HG03469 (cell line): ENCODE data around the gene SAMD4A.

ENCODE experiments used
- ATAC-seq: cut with Tn5 transposase; IDR thresholded peaks from one replicate; pipeline ENCODE4 v1.9.1; 2021; ENCODE audit warnings: mild to moderate bottlenecking, moderate library complexity, moderate number of reproducible peaks; ENCODE audit not compliant: unreplicated experiment

Gene SAMD4A

DNA sequence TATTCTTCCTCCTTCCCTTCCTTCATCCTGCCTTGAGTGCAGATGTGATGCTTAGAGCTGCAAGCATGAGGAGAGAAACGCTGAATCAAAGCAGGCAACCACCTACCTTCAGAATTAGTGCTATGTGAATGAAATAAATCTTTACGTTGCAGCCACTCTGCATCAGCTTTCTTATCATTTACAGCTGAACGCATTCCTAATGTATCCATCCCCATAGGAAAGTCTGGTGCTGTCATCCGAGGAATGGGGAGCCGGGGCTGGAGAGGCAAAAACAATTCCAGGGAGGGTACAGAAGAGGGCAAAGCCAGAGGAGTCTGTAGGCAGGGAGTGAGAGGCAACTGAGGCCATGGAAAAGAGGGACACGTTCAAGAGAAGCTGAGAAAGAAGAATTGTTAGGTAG is 245.7 kb downstream of the SAMD4A start:
- no peak for ATAC-seq

DNA sequence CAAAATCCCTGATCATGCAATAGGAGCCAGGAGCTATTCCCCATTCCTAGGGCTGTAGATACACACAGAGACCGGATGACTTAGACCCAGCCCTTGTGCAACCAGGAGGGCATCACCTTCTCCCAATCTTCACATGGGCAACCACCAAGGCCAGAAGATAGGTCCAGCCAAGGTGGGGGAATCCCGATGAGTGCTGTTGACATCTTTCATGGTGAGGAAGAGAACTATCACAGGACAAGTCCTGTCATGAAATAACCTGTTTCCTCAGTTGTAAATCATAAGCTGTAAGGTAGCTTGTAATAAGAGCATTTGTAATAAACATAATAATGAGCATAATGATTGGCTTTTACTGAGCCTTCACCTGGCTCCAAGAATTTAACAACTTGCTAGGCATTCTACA is 246.2 kb downstream of the SAMD4A start:
- ATAC-seq, result no peak

DNA sequence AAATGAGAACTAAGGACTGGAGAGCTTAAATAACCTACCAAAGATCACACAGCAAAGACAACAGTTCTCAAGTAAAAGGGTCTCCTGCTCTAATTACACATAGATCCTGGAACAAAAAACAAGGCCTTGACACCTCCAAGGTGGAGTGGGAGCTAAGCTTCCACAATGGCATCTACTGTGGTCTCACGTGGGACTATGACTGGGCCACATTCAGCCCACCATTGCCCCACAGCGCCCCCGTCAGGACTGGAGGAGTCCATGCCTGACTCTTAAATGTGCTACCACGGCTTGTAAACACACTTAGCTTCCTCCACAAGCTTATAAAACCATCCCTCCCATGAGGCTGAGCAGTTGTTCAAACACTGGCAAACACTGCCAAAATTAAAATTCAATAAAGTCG is 247.1 kb downstream of the SAMD4A start:
- ATAC-seq, result no peak

GRCh38 chr14:54815016-54815415 is 248.1 kb downstream of the SAMD4A start:
- no peak for ATAC-seq

DNA sequence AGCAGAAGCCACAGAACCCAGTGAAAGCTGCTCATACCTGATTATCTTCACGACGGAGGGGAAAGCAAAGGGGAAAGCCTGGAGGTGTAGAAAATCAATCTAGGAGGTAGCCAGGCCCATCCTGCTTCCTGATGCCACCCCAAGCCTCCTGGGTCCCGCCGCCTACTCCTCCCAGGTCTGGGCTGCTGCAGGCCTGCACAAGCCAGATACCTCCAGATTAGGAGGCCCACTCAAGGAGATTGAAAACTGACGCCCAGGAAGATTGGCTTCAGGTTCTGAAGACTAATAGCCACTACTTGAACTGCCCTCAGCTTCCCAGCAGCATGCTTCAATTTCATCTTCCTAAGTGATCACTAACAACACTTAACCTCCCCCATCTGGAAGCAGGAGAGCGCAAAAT is 248.6 kb downstream of the SAMD4A start:
- ATAC-seq, result no peak

DNA sequence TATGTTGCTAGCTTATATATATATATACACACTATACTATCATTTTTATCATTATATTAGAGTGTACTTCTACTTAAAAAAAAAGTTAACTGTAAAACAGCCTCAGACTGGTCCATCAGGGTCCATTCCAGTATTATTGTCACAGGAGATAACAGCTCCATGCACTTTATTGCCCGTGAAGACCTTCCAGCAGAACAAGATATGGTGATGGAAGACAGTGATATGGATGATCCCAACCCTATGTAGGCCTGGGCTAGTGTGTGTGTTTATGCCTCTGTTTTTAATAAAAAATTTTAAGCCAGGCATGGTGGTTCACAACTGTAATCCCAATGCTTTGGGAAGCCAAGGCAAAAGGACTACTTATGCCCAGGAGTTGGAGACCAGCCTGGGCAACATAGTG is 249.5 kb downstream of the SAMD4A start:
- ATAC-seq, result no peak

- ATAC-seq, result no peak
These were observed 250.6 kb downstream of the SAMD4A start for GRCh38 chr14:54817506-54817905.

DNA sequence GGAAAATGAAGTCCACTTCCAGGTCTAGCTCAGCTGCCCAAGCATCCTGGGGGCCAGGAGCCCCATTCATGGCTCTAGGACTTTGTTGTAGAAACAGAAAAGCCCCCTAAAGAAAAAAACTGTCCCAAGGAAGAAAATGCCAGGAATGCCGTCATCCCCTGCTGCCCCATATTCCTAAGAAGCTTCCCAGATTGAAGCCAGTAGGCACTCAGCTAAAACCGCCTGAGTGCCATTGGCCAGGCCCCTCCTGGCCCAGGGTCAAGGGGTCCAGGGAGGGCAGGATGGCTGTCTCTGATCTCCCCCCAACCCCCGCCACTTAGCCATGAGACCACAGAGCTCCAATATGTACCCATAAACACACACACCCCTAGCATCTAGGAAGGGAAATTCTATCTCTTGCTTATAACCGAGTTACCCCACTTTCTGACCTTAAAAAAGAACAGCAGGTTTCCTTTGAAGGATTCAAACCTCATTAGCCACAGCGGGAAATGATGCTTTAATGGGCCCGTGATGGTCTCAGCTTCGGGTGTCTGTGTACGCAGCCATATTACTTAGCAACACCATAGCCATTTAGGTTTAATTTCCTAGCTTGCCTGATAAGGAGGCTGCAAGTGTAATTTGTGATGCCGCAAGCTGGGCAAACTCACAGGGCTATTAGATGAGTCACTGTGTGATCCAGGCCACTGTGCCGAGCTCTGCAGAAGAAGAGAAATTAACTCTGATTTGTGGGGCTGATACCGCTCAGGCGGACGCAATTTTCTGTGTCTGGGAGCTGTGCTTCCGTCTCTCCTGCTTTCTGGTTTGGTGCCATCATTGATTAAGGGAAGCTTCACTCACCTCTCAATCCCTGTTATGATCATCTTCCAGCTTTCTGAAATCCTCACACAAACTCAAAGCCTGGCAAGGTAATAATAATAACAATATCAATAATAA is 251.5 kb downstream of the SAMD4A start:
- no peak for ATAC-seq

GRCh38 chr14:54822685-54823084 is 255.8 kb downstream of the SAMD4A start:
- ATAC-seq, result no peak

GRCh38 chr14:54823757-54824549 is 257.0 kb downstream of the SAMD4A start:
- ATAC-seq, result no peak

- no peak for ATAC-seq
These were observed 261.1 kb downstream of the SAMD4A start for GRCh38 chr14:54828037-54828436.

GRCh38 chr14:54829486-54830224 is 262.7 kb downstream of the SAMD4A start:
- no peak for ATAC-seq

GRCh38 chr14:54830650-54831049 is 263.7 kb downstream of the SAMD4A start:
- no peak for ATAC-seq

DNA sequence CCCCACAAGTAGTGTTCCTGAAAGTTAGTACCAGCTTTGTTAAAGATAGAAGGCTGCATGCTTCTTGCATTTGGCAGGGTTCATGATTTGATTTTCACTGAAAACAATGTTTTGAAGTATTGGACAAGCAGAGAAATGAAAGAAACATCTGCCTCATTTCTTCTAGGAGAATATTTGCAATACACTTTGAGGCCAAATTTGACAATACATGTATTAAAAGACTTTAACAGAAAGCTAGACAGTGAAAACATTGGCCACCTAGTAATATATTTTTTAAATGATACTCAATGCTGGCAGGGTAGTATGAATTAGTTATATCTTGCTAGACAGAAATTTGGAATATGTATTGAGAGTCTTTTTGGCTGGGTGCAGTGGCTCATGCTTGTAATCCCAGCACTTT is 267.2 kb downstream of the SAMD4A start:
- ATAC-seq, result no peak

- ATAC-seq, result no peak
These were observed 267.8 kb downstream of the SAMD4A start for GRCh38 chr14:54834727-54835126.

DNA sequence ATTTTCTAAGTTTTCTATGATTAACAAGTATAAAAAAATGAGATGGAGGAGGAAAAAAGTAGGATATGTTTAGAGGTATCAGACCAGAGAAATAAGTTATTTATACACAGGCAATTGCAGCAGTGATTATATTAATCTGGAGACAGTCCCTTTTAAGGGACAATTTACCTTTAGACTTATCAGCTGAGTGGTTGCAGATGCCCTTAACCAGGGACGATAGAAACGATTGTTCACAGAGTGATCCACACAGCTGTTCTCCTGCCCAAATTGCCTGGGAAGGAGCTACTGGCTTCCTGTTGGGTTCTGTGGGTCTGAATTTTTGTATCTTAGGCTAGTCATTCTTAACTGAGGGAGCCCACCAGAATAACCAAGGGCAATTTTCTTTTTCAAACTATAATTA is 269.3 kb downstream of the SAMD4A start:
- no peak for ATAC-seq

GRCh38 chr14:54837508-54838149 is 270.7 kb downstream of the SAMD4A start:
- no peak for ATAC-seq

DNA sequence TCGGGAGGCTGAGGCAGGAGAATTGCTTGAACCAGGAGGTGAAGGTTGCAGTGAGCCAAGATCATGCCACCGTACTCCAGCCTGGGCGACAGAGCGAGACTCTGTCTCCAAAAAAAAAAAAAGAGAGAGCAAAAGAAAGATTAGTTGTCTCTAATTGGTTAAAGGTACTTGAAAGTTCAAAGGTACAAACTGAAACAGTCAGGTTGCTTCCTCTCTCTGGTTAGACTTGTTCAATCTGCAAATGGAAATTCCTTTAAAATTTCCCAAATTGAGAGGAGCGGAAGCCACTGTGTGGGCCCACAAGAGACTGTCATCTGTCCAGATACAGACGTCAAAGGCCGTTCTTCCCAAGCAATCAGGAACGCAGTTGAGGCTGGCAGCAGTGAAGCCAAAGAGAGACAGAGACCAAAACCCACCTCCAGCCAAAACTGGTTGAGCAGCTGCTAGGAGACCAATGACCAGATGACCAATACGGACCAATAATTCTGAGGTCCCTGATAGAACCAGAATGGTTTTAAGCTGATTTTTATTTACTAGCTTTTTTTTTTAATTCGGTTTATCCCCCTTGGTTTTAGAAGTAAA is 272.1 kb downstream of the SAMD4A start:
- ATAC-seq, result no peak

DNA sequence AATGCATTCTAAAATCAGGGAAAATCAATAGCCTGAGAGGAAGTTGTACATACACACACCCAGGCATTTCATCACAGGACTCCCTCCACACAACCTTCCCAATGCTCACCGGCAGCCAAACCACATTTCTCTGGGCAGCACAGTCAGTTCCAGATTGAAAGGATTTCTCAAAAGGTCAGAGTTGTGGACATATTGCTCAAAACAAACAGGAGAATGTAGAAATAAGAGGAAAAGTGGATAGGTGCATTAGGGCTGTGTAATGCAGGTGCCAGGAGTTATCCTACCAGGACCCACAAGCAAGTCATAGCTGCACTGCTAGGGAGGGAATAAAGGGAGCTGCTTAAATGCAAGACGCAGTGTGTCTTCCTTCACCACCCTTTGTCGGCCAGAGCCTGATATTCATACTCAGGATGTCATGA is 272.8 kb downstream of the SAMD4A start:
- ATAC-seq, result no peak

- ATAC-seq, result no peak
These were observed 273.4 kb downstream of the SAMD4A start for GRCh38 chr14:54840336-54840735.
